ENCODE measurements around the gene RINL. TPM values are rescaled to one million over a fixed set of nuclear protein-coding genes. Genes with fewer than 3 reads are reported as not detected.

The RINL gene
- total and polyA plus RNA-seq, 5 experiments from 2014 or later: 29.9 to 64.7 (median 52.9) TPM

DNA sequence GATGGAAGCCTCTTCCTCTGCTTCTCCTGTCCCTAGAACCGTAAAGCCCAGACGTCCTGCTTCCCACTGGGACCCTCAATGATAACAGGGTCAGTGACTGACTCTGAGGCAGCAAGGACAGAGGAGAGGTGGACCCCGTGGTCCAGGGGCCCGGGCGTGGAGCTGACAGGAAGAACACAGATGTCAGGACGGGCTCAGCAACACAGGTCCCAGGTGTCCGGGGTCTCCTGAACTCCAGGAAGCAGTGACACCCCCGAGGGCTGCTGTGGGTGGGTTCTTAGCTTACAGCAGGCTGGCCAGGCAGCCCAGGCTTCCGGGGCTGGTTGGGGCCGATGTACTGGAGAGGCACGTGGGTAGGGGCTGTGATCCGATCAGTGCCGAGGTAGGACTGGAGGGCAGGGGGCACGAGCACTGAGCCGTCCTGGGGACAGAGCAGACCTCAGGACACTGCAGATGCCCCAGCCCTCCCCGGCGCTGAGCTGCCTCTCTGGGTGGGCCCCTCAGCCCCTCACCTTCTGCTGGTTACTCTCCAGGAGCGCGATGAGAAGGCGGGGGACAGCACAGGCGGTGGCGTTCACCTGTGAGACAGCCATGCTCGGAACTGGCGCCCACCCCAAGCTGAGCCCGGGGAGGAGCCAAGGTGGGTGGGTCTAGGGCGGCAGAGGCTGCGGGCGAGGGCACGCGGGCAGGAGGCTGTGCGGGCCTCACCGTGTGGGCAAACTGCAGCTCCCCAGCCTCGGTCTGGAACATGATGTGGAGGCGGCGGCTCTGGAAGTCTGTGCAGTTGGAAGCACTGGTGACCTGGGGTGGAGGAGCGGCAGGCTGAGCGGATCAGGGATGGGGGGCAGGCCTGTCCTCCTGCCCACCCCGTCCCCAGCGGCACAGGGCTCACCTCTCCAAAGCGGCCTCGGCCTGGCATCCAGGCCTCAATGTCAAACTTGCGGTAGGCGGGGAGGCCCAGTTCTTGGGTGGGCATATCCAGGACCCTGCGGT lies 37.5 kb upstream of the RINL start:
- Mint-ChIP-seq H3K4me3 (no peak overlapping the region), H3K27me3 (no peaks in the 10 kb centered on the region), H3K27ac (peak overlapping the region in 2 of 10 donors; percentile 35), H3K36me3 (peaks cover 0 to 8% (median 0%) of the 10 kb centered on the region in 3 donors), H3K4me1 (peaks cover 0 to 9% (median 3%) of the 10 kb centered on the region in 4 donors), H3K9me3 (no peaks in the 10 kb centered on the region)
- DNase-seq (peak in 1 of 10 donors; percentile 59), ATAC-seq (no peak)
- POLR2A ChIA-PET: interaction anchor here (0.7 kb wide), 1 partner anchor 15 kb away, joined by 3 read pairs; the partner anchor contains the start of genes MRPS12 and SARS2

DNA sequence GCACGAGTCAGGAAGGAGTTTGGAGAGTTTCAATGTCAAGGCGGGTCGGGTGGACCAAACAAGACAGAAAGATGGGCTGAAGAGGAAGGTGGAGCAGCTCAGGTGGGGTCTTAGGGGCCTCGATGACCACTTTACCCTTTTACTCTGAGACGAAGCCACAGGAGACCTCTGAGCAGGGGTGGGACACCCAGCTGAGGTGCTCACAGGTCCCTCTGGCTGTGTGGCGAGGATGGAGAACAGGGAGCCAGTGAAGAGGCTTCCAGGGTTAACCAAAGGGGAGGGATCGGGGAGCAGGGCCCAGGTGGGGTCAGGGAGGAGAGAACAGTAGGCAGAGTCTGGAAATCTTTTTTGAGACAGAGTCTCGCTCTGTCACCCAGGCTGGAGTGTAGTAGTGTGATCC lies 35.9 kb upstream of the RINL start:
- peak in 1 of 10 donors; percentile 37 for DNase-seq
- no peaks in the 10 kb centered on the region for H3K9me3 Mint-ChIP-seq
- H3K4me3 Mint-ChIP-seq: no peak overlapping the region
- peaks cover 4 to 22% (median 5%) of the 10 kb centered on the region in 4 donors for H3K4me1 Mint-ChIP-seq
- POLR2A ChIA-PET: interaction anchor here (0.7 kb wide), 1 partner anchor 520 kb away, joined by 7 read pairs; no protein-coding TSS in a partner anchor
- no peaks in the 10 kb centered on the region for H3K27me3 Mint-ChIP-seq
- H3K36me3 Mint-ChIP-seq: peaks cover 0 to 9% (median 0%) of the 10 kb centered on the region in 3 donors
- no peak for ATAC-seq
- H3K27ac Mint-ChIP-seq: peak overlapping the region in 2 of 10 donors; percentile 9 to 44

DNA sequence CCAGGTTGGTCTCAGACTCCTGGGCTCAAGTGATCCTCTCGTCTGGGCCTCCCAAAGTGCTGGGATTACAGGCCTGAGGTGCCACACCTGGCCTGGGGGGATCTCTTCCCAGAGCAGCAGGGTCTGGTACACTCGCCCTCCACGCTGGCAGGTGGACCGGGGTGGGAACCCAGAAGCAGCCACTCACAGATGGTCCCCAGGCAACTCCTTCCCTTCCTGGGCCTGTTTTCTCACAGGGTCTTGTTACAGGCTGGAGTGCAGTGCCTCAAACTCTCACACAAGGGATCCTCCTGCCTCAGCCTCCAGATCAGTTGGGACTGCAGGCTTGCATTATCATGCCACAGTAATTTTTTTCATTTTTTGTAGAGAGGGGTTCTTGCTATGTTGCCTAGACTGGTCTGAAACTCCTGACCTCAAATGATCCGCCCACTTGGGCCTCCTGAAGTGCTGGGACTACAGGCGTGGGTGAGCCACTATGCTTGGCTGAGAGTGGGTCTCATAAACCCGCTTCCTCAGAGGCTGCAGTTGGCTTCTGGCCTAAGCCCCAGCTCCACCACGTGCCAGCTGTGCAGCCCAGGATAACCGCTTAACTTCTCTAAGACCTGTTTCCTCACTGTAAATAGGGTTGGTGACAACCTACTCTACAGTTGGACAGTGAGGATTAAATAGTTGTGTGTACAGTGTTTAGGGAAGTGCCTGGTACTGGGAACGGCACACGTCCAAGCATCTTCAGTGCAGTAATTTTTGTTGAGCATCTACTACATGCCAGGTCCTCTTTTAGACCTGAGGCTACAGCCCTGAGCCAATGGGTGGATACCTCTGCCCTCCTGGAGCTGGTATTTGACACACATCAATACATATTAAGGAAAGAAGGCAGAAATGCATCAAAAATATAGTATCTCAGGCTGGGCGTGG lies 34.8 kb upstream of the RINL start:
- no peak for ATAC-seq
- Mint-ChIP-seq H3K4me3 (no peak overlapping the region), H3K4me1 (peaks cover 10 to 30% (median 12%) of the 10 kb centered on the region in 4 donors), H3K36me3 (peaks cover 0 to 15% (median 3%) of the 10 kb centered on the region in 3 donors), H3K9me3 (no peaks in the 10 kb centered on the region), H3K27ac (peak overlapping the region in 3 of 10 donors; percentile 10 to 37 (median 29)), H3K27me3 (no peaks in the 10 kb centered on the region)
- POLR2A ChIA-PET: no interaction called here
- peak in 1 of 10 donors; percentile 22 for DNase-seq

DNA sequence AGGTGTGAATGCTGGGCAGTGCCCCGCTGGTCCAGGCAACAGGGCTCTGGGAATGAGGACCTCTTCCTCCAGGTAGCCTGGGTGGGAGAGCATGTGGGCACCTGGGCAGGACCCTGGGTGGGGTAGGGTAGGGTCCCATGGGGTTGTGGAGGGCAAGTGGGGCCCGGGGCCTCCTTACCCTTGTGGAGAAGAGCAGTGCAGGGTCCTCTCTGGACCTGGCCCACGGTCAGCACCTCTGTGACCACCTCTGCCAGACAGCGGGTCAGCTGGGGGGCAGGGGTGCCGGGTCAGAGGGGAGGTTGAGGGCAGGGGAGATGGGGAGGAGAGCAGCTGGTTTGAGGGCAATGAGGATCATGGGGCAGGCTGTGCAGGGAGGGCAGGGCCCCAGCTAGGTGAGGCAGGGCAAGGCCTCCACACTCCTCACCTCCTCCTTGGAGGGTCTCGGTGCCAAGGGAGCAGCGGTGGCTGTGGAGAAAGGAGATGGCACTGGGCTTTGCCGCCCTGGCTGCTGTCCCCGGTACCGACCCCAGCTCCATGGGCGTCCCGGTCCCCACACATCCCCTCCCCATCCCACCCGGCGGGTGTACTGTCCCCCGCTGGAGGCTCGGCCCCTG lies 33.4 kb upstream of the RINL start:
- Mint-ChIP-seq H3K27ac (no peak overlapping the region), H3K4me3 (no peak overlapping the region), H3K27me3 (no peaks in the 10 kb centered on the region), H3K4me1 (peaks cover 10 to 35% (median 17%) of the 10 kb centered on the region in 4 donors), H3K36me3 (peaks cover 0 to 29% (median 10%) of the 10 kb centered on the region in 3 donors), H3K9me3 (no peaks in the 10 kb centered on the region)
- no peak for ATAC-seq
- peak in 1 of 10 donors; percentile 54 for DNase-seq
- POLR2A ChIA-PET: interaction anchor here (1.1 kb wide), 1 partner anchor 42 kb away, joined by 3 read pairs; no protein-coding TSS in a partner anchor

DNA sequence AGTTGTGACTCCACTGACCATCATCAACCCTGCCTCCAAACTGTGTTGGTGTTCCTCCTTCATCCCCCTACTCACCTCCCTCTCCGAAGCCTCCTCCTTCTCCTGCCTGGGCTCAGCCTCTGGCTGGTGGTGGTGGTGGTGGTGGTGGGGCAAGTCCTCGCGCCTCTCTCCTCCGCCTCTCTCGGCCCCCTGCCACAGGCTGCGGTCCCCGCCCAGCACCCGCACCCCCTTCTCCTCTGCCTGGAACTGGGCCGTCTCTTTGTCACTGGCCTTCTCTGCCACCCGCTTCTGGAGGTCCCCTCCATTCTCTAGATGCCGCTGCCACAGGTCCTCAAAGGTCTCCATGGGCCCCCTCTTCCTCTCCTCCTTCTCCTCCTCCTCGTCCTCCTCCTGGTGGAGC lies 32.4 kb upstream of the RINL start:
- POLR2A ChIA-PET: interaction anchor here (0.7 kb wide), 1 partner anchor 61 kb away, joined by 5 read pairs; no protein-coding TSS in a partner anchor
- peak overlapping the region in 1 of 10 donors; percentile 52 for H3K4me3 Mint-ChIP-seq

DNA sequence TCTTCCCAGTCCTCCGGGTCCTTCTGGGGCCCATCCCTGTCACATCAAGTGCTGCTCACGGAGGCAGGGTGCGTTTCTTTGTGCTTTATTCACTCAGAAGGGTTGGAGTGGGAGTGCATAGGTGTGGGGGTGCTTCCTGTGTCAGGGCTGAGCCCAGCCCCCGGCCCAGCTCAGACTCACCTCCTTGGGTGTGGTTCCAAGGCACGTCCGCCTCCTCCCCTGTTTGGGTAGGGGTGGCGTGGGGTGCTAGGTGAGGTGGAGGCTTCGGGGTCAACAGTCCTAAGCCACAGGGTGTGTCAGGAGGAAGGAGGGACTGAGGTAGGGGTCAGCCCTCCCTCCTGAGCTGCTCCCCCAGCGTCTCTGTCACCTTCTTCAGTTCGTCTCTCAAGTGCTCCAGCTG lies 30.8 kb upstream of the RINL start:
- Mint-ChIP-seq H3K4me1 (peaks cover 14 to 42% (median 24%) of the 10 kb centered on the region in 4 donors), H3K36me3 (peaks cover 6 to 44% (median 10%) of the 10 kb centered on the region in 3 donors), H3K4me3 (peak overlapping the region in 8 of 10 donors; percentile 34 to 72 (median 61)), H3K27ac (peak overlapping the region in 9 of 10 donors; percentile 32 to 91 (median 86)), H3K27me3 (no peaks in the 10 kb centered on the region), H3K9me3 (no peaks in the 10 kb centered on the region)
- ATAC-seq: peak; percentile 69 to 78
- DNase-seq: peak in 3 of 10 donors; percentile 24 to 64 (median 26)
- POLR2A ChIA-PET: interaction anchor here (1.7 kb wide), 1 partner anchor 9 kb away, joined by 6 read pairs; the partner anchor contains the start of genes NFKBIB and SIRT2

More for the DNA sequence above, 32.4 kb upstream of the RINL start:
- Mint-ChIP-seq H3K27ac (peak overlapping the region in 4 of 10 donors; percentile 18 to 72 (median 36)), H3K36me3 (peaks cover 0 to 35% (median 10%) of the 10 kb centered on the region in 3 donors), H3K9me3 (no peaks in the 10 kb centered on the region), H3K27me3 (no peaks in the 10 kb centered on the region), H3K4me1 (peaks cover 10 to 35% (median 17%) of the 10 kb centered on the region in 4 donors)
- ATAC-seq (no peak), DNase-seq (peak in 1 of 10 donors; percentile 58)

DNA sequence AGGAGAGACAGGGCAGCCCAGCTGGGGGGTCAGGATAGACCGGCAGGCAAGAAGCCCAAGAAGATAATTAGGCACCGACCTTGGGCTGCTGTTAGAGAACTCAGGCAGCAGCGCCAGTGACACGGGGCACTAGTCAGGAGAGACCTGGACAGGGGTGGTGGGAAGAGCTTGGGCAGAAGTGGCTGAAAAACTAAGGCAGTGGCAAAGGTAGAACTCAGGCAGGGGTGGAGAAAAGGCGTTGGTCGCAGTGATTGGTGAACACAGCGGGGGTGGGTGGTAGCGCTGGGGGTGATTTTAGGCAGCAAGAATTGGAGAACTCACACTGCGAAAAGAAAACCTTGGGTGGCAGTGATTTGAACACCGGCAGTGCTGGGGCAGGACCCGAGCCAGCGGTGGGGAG lies 29.6 kb upstream of the RINL start:
- ATAC-seq (no peak), DNase-seq (peak in 1 of 10 donors; percentile 47)
- no peaks in the 10 kb centered on the region for H3K9me3 Mint-ChIP-seq
- H3K27me3 Mint-ChIP-seq: no peaks in the 10 kb centered on the region
- POLR2A ChIA-PET: no interaction called here
- peaks cover 14 to 45% (median 26%) of the 10 kb centered on the region in 4 donors for H3K4me1 Mint-ChIP-seq
- peak overlapping the region in 2 of 10 donors; percentile 10 to 37 for H3K4me3 Mint-ChIP-seq
- H3K36me3 Mint-ChIP-seq: peaks cover 6 to 47% (median 10%) of the 10 kb centered on the region in 3 donors
- H3K27ac Mint-ChIP-seq: peak overlapping the region in 5 of 10 donors; percentile 55 to 79 (median 78)

DNA sequence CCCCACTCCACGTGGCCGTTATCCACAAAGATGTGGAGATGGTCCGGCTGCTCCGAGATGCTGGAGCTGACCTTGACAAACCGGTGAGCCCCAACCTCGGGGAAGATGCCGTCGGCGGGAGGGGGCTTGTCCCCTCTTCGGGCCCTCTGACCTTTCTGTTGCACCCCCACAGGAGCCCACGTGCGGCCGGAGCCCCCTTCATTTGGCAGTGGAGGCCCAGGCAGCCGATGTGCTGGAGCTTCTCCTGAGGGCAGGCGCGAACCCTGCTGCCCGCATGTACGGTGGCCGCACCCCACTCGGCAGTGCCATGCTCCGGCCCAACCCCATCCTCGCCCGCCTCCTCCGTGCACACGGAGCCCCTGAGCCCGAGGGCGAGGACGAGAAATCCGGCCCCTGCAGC lies 29.2 kb upstream of the RINL start:
- peaks cover 14 to 41% (median 26%) of the 10 kb centered on the region in 4 donors for H3K4me1 Mint-ChIP-seq
- POLR2A ChIA-PET: no interaction called here
- no peak overlapping the region for H3K27ac Mint-ChIP-seq
- H3K36me3 Mint-ChIP-seq: peaks cover 6 to 47% (median 10%) of the 10 kb centered on the region in 3 donors
- peak overlapping the region in 1 of 10 donors; percentile 10 for H3K4me3 Mint-ChIP-seq
- peak in 1 of 10 donors; percentile 58 for DNase-seq
- no peaks in the 10 kb centered on the region for H3K9me3 Mint-ChIP-seq
- H3K27me3 Mint-ChIP-seq: no peaks in the 10 kb centered on the region
- no peak for ATAC-seq

DNA sequence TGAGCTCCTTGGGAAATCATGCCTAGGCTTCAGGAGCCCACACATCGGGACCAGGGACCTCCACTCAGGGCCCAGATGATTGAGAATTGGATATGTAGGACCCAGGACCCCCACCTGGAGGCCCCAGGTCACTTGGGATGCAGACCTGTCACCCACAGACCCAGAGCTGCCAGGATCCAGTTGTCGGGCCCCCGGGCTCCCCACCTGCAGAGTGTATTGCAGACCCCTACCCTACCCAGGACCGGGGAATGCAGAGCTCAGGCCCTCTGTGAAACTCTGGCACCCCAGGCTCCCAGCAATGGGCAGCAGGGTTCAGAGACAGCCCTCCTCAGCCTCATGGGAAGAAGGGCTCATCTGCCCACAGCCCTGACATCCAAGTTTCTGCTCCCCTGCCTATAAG lies 27.5 kb upstream of the RINL start:
- POLR2A ChIA-PET: no interaction called here
- H3K4me3 Mint-ChIP-seq: no peak overlapping the region
- no peak for ATAC-seq
- H3K27ac Mint-ChIP-seq: peak overlapping the region in 2 of 10 donors; percentile 37 to 57
- H3K9me3 Mint-ChIP-seq: no peaks in the 10 kb centered on the region
- peaks cover 14 to 49% (median 36%) of the 10 kb centered on the region in 4 donors for H3K4me1 Mint-ChIP-seq
- no peaks in the 10 kb centered on the region for H3K27me3 Mint-ChIP-seq
- DNase-seq: peak in 1 of 10 donors; percentile 45
- H3K36me3 Mint-ChIP-seq: peaks cover 6 to 46% (median 10%) of the 10 kb centered on the region in 3 donors

DNA sequence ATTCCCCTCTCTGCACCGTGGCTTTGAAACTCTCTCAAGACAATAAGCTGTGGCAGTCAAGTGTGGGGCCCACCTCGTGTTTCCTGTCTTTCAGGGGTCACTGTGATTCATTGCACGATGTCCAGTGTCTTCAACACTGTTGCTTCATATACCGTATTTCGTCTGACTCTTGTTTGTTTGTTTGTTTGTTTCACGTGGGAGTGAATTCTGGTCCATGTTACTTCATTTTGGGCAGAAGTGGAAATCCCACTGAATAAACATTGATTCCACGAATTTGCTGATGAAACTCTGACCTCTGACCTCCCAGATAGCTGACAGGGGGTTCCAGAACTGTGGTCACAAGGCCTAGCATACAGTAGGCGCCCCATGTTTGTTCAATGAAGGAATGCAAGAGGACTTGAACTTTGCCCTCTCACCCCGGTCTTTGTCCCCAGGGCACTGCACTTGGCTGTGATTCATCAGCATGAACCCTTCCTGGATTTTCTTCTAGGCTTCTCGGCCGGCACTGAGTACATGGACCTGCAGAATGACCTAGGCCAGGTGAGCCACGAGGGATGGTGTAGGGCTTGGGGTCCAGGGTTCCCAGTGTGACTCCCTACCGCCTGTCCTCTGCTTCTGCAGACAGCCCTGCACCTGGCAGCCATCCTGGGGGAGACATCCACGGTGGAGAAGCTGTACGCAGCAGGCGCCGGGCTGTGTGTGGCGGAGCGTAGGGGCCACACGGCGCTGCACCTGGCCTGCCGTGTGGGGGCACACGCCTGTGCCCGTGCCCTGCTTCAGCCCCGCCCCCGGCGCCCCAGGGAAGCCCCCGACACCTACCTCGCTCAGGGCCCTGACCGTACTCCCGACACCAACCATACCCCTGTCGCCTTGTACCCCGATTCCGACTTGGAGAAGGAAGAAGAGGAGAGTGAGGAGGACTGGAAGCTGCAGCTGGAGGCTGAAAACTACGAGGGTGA lies 26.8 kb upstream of the RINL start:
- Mint-ChIP-seq H3K4me3 (peak overlapping the region in 1 of 10 donors; percentile 63), H3K27me3 (no peaks in the 10 kb centered on the region), H3K4me1 (peaks cover 16 to 45% (median 41%) of the 10 kb centered on the region in 4 donors), H3K36me3 (peaks cover 6 to 44% (median 10%) of the 10 kb centered on the region in 3 donors), H3K9me3 (no peaks in the 10 kb centered on the region), H3K27ac (peak overlapping the region in 5 of 10 donors; percentile 8 to 89 (median 27))
- DNase-seq (peak in 1 of 10 donors; percentile 62), ATAC-seq (no peak)
- POLR2A ChIA-PET: no interaction called here

Measured in naive thymus-derived CD8-positive, alpha-beta T cell (primary cell).